KMS-11 (cell line): Measurements from ENCODE around the gene PIANP.
A peak's percentile ranks its signal among the peaks of the same experiment; 100 is the strongest.

Experiments
- H2AFZ ChIP-seq: fragments of 200-600 bp; sonication (generic); 2 replicates; pipeline ENCODE4 v1.6.1; 2016; ENCODE audit warnings: antibody characterized with exemption, mixed run types, low read depth
- H3K27ac ChIP-seq: fragments of 200-600 bp; sonication (generic); 2 replicates; pipeline ENCODE4 v1.6.1; 2016; ENCODE audit warnings: mild to moderate bottlenecking, mixed run types
- H3K27me3 ChIP-seq: fragments of 200-600 bp; sonication (generic); 2 replicates; pipeline ENCODE4 v1.6.1; 2017; ENCODE audit warnings: mild to moderate bottlenecking, low read depth, mixed run types, moderate library complexity; ENCODE audit not compliant: insufficient read depth
- H3K36me3 ChIP-seq: fragments of 200-600 bp; sonication (generic); 2 replicates; pipeline ENCODE4 v1.6.1; 2017; ENCODE audit warnings: mild to moderate bottlenecking, mixed run types; ENCODE audit not compliant: insufficient read depth
- H3K4me1 ChIP-seq: fragments of 200-600 bp; sonication (generic); 2 replicates; pipeline ENCODE4 v1.6.1; 2016; ENCODE audit warnings: mild to moderate bottlenecking, low read depth, mixed run types; ENCODE audit not compliant: poor library complexity, severe bottlenecking
- H3K4me2 ChIP-seq: fragments of 200-600 bp; sonication (generic); 2 replicates; pipeline ENCODE4 v1.7.0; 2016; ENCODE audit warnings: mild to moderate bottlenecking, mixed run types
- H3K4me3 ChIP-seq: fragments of 200-600 bp; sonication (generic); IDR thresholded peaks from 2 replicates; pipeline ENCODE4 v1.6.1; 2017; ENCODE audit warnings: low read depth, low read length, mixed read lengths; ENCODE audit not compliant: insufficient read depth
- H3K79me2 ChIP-seq: fragments of 200-600 bp; sonication (generic); 2 replicates; pipeline ENCODE4 v1.6.1; 2016; ENCODE audit warnings: low read depth, mixed run types; ENCODE audit not compliant: insufficient read depth
- H3K9ac ChIP-seq: fragments of 200-600 bp; sonication (generic); 2 replicates; pipeline ENCODE4 v1.6.1; 2016; ENCODE audit warnings: mild to moderate bottlenecking, mixed run types
- H4K20me1 ChIP-seq: fragments of 200-600 bp; sonication (generic); 2 replicates; pipeline ENCODE4 v1.6.1; 2016; ENCODE audit warnings: mild to moderate bottlenecking, mixed run types; ENCODE audit not compliant: insufficient read depth
- TF ChIP-seq, protein P1 (sequence below): fragments of 200-600 bp; sonication (generic); conservative IDR thresholded peaks from 2 replicates; pipeline ENCODE4 v1.6.1; 2017; ENCODE audit warnings: low read depth, mild to moderate bottlenecking, antibody characterized with exemption, low read length, moderate library complexity, mixed read lengths

PIANP gene

DNA sequence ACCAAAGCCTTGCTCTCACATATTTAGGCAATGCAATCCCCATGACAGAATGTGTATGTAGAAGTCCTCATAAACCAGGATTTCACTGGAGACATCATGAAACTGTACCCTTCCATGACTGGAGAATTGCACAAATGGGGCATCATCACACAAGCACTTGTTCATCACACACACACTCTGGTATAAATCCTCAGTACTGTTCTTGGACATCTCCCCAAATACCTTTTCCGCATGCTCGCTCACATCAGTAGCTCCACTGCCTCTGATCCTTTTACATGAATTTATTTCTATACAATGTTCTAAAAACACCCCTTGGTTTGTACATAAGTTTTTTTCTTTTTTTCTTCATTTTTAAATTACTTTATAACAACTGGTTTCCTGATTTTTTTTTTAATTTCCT, 34.4 kb downstream of the PIANP start:
- Histone ChIP-seq H3K27me3 (no peaks in the 10 kb centered on the region), H3K4me2 (no peak overlapping the region), H3K4me1 (peaks cover 13% of the 10 kb centered on the region), H3K9ac (no peak overlapping the region), H3K4me3 (no peak overlapping the region), H4K20me1 (no peaks in the 10 kb centered on the region), H3K79me2 (peaks cover 10% of the 10 kb centered on the region; the same call in 1 of the 2 replicates), H2AFZ (no peak overlapping the region), H3K27ac (no peak overlapping the region), H3K36me3 (no peaks in the 10 kb centered on the region; the same call in 1 of the 2 replicates)
- TF ChIP-seq, protein P1, sequence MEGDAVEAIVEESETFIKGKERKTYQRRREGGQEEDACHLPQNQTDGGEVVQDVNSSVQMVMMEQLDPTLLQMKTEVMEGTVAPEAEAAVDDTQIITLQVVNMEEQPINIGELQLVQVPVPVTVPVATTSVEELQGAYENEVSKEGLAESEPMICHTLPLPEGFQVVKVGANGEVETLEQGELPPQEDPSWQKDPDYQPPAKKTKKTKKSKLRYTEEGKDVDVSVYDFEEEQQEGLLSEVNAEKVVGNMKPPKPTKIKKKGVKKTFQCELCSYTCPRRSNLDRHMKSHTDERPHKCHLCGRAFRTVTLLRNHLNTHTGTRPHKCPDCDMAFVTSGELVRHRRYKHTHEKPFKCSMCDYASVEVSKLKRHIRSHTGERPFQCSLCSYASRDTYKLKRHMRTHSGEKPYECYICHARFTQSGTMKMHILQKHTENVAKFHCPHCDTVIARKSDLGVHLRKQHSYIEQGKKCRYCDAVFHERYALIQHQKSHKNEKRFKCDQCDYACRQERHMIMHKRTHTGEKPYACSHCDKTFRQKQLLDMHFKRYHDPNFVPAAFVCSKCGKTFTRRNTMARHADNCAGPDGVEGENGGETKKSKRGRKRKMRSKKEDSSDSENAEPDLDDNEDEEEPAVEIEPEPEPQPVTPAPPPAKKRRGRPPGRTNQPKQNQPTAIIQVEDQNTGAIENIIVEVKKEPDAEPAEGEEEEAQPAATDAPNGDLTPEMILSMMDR = no peak

GRCh38 chr12:6664902-6665301, 35.7 kb downstream of the PIANP start:
- Histone ChIP-seq H3K4me3 (no peak overlapping the region), H3K9ac (no peak overlapping the region), H3K4me2 (no peak overlapping the region), H3K79me2 (peaks cover 10% of the 10 kb centered on the region; the same call in 1 of the 2 replicates), H4K20me1 (no peaks in the 10 kb centered on the region), H3K36me3 (no peaks in the 10 kb centered on the region), H3K27ac (no peak overlapping the region), H3K4me1 (peaks cover 13% of the 10 kb centered on the region), H2AFZ (no peak overlapping the region), H3K27me3 (no peaks in the 10 kb centered on the region)
- TF ChIP-seq, protein P1 = no peak

- H4K20me1 ChIP-seq = no peaks in the 10 kb centered on the region
- H3K4me2 ChIP-seq = peak within 1 kb of the TSS; percentile 96
- TF ChIP-seq, protein P1 = no peak
- H3K4me1 ChIP-seq = peaks cover 13% of the 10 kb centered on the region
- H3K4me3 ChIP-seq = no peak within 1 kb of the TSS
- H3K27ac ChIP-seq = peak within 1 kb of the TSS; percentile 80
- no peaks in the 10 kb centered on the region for H3K36me3 ChIP-seq
- no peaks in the 10 kb centered on the region for H3K27me3 ChIP-seq
- peaks cover 10% of the 10 kb centered on the region; the same call in 1 of the 2 replicates for H3K79me2 ChIP-seq
- peak within 1 kb of the TSS; percentile 91 for H2AFZ ChIP-seq
- H3K9ac ChIP-seq = peak within 1 kb of the TSS; percentile 41; the same call in 1 of the 2 replicates
These were observed 37.5 kb downstream of the PIANP start, which contains the start of gene ING4 for GRCh38 chr12:6662906-6663742. Gene ING4, minus strand, starts transcription at chr12:6663119. Its CDS starts 18 bp downstream, at chr12:6663101.

DNA sequence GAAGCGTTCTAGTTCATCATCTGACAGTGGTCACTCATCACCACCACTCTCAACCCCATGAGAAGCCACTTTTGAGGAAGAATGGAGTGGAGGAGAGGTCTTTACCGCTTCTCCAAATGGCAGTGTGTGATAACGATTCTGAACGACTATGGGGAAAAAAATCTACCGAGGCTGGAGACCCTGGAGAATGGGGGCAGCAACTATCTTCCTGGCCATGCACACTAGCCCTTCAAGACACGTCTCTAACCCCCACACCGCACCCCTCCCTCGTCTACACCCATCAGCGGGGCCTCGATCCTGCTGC, 38.1 kb downstream of the PIANP start:
- Histone ChIP-seq H2AFZ (peak overlapping the region; percentile 51; the same call in 1 of the 2 replicates), H3K4me3 (no peak overlapping the region), H3K27me3 (no peaks in the 10 kb centered on the region), H3K4me2 (peak overlapping the region; percentile 96), H3K27ac (no peak overlapping the region), H4K20me1 (no peaks in the 10 kb centered on the region), H3K4me1 (peaks cover 13% of the 10 kb centered on the region), H3K36me3 (no peaks in the 10 kb centered on the region), H3K79me2 (peaks cover 10% of the 10 kb centered on the region; the same call in 1 of the 2 replicates), H3K9ac (peak overlapping the region; percentile 41; the same call in 1 of the 2 replicates)
- TF ChIP-seq, protein P1 = no peak
